HepG2 (cell line): ENCODE data around the gene DOK7. TPM values are rescaled to one million over a fixed set of nuclear protein-coding genes. Genes with fewer than 3 reads are reported as not detected.
A peak's percentile ranks its signal among the peaks of the same experiment; 100 is the strongest.

Experiments
- BATF2 ChIP-seq: sonication (generic); formaldehyde crosslinking; IDR thresholded peaks from 2 replicates; pipeline ENCODE4 v1.8.0; 2022; ENCODE audit warnings: mild to moderate bottlenecking, missing genetic modification reagents, moderate library complexity
- ELF4 ChIP-seq: sonication (generic); formaldehyde crosslinking; IDR thresholded peaks from 2 replicates; pipeline ENCODE4 v1.5.0; 2020; ENCODE audit warnings: missing genetic modification reagents, mild to moderate bottlenecking, moderate library complexity, borderline replicate concordance
- ISX ChIP-seq: sonication (generic); formaldehyde crosslinking; conservative IDR thresholded peaks from 2 replicates; pipeline ENCODE4 v1.5.0; 2020; ENCODE audit warnings: missing genetic modification reagents
- KDM5A ChIP-seq: fragments of 200-600 bp; sonication (generic); IDR thresholded peaks from 2 replicates; pipeline ENCODE4 v1.7.0; 2018; ENCODE audit warnings: antibody characterized with exemption, mild to moderate bottlenecking, low read length, borderline replicate concordance
- KMT2B ChIP-seq: IDR thresholded peaks from 2 replicates; pipeline ENCODE4 v1.6.1; 2016; ENCODE audit warnings: missing genetic modification reagents, missing compliant biosample characterization
- NR2F2 ChIP-seq: IDR thresholded peaks from 2 replicates; pipeline ENCODE4 v1.6.1; 2012; ENCODE audit warnings: low read depth, inconsistent platforms, borderline replicate concordance
- RARA ChIP-seq: IDR thresholded peaks from 2 replicates; pipeline ENCODE4 v1.6.1; 2016; ENCODE audit warnings: missing genetic modification reagents, missing compliant biosample characterization
- SP5 ChIP-seq: IDR thresholded peaks from 2 replicates; pipeline ENCODE4 v1.6.1; 2016; ENCODE audit warnings: low read depth, borderline replicate concordance
- TOE1 ChIP-seq: sonication (generic); formaldehyde crosslinking; IDR thresholded peaks from 2 replicates; pipeline ENCODE4 v1.4.0; 2020; ENCODE audit warnings: mild to moderate bottlenecking, missing genetic modification reagents
- TOPORS ChIP-seq: sonication (generic); formaldehyde crosslinking; IDR thresholded peaks from 2 replicates; pipeline ENCODE4 v1.8.0; 2023; ENCODE audit warnings: mild to moderate bottlenecking, missing genetic modification reagents
- YEATS4 ChIP-seq: sonication (generic); formaldehyde crosslinking; IDR thresholded peaks from 2 replicates; pipeline ENCODE4 v1.4.0; 2020; ENCODE audit warnings: missing genetic modification reagents, borderline replicate concordance
- ZNF234 ChIP-seq: sonication (generic); formaldehyde crosslinking; conservative IDR thresholded peaks from 2 replicates; pipeline ENCODE4 v1.5.1; 2020; ENCODE audit warnings: mild to moderate bottlenecking, missing genetic modification reagents
- ZNF569 ChIP-seq: sonication (generic); formaldehyde crosslinking; IDR thresholded peaks from 2 replicates; pipeline ENCODE4 v1.5.0; 2020; ENCODE audit warnings: mild to moderate bottlenecking, missing genetic modification reagents, moderate library complexity, borderline replicate concordance
- ZNF577 ChIP-seq: sonication (generic); formaldehyde crosslinking; IDR thresholded peaks from 2 replicates; pipeline ENCODE4 v1.4.0; 2020; ENCODE audit warnings: mild to moderate bottlenecking, low read depth, missing genetic modification reagents, borderline replicate concordance
- ZNF605 ChIP-seq: sonication (generic); formaldehyde crosslinking; IDR thresholded peaks from 2 replicates; pipeline ENCODE4 v1.8.0; 2022; ENCODE audit warnings: mild to moderate bottlenecking, missing genetic modification reagents
- ZNF788 ChIP-seq: sonication (generic); formaldehyde crosslinking; IDR thresholded peaks from 2 replicates; pipeline ENCODE4 v1.5.0; 2020; ENCODE audit warnings: mild to moderate bottlenecking, missing genetic modification reagents, borderline replicate concordance
- ZNF816 ChIP-seq: sonication (generic); formaldehyde crosslinking; IDR thresholded peaks from 2 replicates; pipeline ENCODE4 v1.8.0; 2022; ENCODE audit warnings: missing genetic modification reagents, mild to moderate bottlenecking, borderline replicate concordance
- ZNF83 ChIP-seq: sonication (generic); formaldehyde crosslinking; IDR thresholded peaks from 2 replicates; pipeline ENCODE4 v1.4.0; 2020; ENCODE audit warnings: missing genetic modification reagents, mild to moderate bottlenecking, borderline replicate concordance
- polyA plus RNA-seq, 8 experiments: library from polyadenylated mRNA; depleted of rRNA in 3 of 8; stranded (reverse) in 7 of 8; unstranded in 1 of 8; fragments of >200 nt; fragmentation: Illumina TruSeq in 4 of 8; extraction: Trizol in 4 of 8; gene quantifications; 2 replicates each; pipeline versions ENCODE4 v1.2.1 to v1.2.3, GENCODE V29; 2011 to 2016; ENCODE audit warnings: low read depth in 4 of 8, missing spikeins in 1 of 8, mixed read lengths in 1 of 8; ENCODE audit not compliant: insufficient read depth in 1 of 8
- total RNA-seq, 5 experiments: library from RNA; depleted of rRNA; stranded (reverse); fragments of >200 nt; fragmentation: Illumina TruSeq; extraction: Trizol; gene quantifications; 2 replicates each; pipeline ENCODE4 v1.2.3, GENCODE V29; 2016; ENCODE audit warnings: low read depth in 1 of 5
- TF ChIP-seq, protein P1 (sequence below): sonication (generic); formaldehyde crosslinking; IDR thresholded peaks from 2 replicates; pipeline ENCODE4 v1.4.0; 2020; ENCODE audit warnings: mild to moderate bottlenecking, missing genetic modification reagents
- TF ChIP-seq, protein P2 (sequence below): sonication (generic); formaldehyde crosslinking; IDR thresholded peaks from 2 replicates; pipeline ENCODE4 v1.4.0; 2020; ENCODE audit warnings: missing genetic modification reagents

Gene DOK7
- total and polyA plus RNA-seq, 2 of the 13 experiments (the other 11 are each of a cell fraction or from before 2014, with no cell fraction given) = 0.03 to 0.07 TPM

GRCh38 chr4:3442959-3443749 lies 20.0 kb upstream of the DOK7 start (continued):
- TF ChIP-seq, protein P1, sequence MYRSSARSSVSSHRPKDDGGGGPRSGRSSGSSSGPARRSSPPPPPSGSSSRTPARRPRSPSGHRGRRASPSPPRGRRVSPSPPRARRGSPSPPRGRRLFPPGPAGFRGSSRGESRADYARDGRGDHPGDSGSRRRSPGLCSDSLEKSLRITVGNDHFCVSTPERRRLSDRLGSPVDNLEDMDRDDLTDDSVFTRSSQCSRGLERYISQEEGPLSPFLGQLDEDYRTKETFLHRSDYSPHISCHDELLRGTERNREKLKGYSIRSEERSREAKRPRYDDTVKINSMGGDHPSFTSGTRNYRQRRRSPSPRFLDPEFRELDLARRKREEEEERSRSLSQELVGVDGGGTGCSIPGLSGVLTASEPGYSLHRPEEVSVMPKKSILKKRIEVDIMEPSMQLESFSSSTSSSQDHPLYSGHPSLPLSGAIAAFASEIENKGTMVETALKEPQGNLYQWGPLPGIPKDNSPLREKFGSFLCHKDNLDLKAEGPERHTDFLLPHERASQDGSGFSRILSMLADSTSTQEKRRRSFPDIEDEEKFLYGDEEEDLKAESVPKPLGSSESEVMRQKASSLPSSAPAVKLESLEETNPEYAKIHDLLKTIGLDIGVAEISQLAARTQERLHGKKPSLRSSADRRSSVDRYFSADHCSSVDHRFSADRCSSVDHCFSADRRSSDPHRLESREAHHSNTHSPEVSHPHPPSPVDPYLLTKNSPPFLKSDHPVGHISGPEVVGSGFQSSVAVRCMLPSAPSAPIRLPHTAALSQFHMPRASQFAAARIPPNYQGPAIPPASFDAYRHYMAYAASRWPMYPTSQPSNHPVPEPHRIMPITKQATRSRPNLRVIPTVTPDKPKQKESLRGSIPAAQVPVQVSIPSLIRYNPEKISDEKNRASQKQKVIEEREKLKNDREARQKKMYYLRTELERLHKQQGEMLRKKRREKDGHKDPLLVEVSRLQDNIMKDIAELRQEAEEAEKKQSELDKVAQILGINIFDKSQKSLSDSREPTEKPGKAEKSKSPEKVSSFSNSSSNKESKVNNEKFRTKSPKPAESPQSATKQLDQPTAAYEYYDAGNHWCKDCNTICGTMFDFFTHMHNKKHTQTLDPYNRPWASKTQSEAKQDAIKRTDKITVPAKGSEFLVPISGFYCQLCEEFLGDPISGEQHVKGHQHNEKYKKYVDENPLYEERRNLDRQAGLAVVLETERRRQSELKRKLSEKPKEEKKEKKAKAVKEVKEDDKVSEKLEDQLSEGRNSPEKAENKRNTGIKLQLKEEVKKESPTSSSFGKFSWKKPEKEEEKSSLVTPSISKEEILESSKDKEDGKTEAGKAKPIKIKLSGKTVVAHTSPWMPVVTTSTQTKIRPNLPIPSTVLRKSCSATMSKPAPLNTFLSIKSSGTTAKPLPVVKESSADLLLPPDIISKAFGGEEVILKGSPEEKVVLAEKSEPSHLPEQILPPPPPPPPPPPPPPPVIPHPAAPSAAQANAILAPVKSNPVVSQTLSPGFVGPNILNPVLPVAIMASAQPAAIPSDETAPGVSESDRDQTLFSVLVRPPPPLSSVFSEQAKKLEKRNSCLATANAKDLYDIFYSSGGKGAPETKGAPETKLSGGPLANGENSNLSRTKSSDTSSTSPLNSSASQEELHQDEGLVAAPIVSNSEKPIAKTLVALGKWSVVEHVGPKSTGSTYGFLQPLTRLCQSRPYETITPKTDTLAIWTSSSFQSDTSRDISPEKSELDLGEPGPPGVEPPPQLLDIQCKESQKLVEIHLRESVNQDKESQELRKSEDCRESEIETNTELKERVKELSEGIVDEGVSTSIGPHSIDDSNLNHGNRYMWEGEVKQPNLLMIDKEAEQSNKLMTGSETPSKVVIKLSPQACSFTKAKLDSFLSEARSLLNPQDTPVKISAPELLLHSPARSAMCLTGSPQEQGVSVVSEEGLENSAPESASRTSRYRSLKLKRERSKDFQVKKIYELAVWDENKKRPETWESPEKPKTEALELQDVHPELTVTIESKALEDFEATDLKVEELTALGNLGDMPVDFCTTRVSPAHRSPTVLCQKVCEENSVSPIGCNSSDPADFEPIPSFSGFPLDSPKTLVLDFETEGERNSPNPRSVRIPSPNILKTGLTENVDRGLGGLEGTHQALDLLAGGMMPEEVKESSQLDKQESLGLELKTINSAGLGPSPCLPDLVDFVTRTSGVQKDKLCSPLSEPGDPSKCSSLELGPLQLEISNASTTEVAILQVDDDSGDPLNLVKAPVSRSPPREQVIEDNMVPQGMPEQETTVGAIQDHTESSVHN (CRISPR knock-in tag) = no peak
- no peak for TF ChIP-seq ISX
- no peak for TF ChIP-seq TOE1
- no peak for TF ChIP-seq KDM5A
- no peak for TF ChIP-seq ZNF605 (CRISPR knock-in tag)
- TF ChIP-seq ZNF234 = no peak
- TF ChIP-seq BATF2 (CRISPR knock-in tag) = 0 out of 2 replicates have a peak, but pooled peaks have one; percentile 17
- no peak for TF ChIP-seq KMT2B (CRISPR knock-in tag)
- TF ChIP-seq SP5 (CRISPR knock-in tag) = no peak; the same call in 1 of the 2 replicates
- TF ChIP-seq ZNF83 (CRISPR knock-in tag) = no peak
- no peak for TF ChIP-seq ZNF569 (CRISPR knock-in tag)
- TF ChIP-seq, protein P2, sequence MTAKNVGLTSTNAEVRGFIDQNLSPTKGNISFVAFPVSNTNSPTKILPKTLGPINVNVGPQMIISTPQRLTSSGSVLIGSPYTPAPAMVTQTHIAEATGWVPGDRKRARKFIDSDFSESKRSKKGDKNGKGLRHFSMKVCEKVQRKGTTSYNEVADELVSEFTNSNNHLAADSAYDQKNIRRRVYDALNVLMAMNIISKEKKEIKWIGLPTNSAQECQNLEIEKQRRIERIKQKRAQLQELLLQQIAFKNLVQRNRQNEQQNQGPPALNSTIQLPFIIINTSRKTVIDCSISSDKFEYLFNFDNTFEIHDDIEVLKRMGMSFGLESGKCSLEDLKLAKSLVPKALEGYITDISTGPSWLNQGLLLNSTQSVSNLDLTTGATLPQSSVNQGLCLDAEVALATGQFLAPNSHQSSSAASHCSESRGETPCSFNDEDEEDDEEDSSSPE (CRISPR knock-in tag) = no peak; the same call in 1 of the 2 replicates
- 0 out of 2 replicates have a peak, but pooled peaks have one; percentile 48 for TF ChIP-seq TOPORS (CRISPR knock-in tag)
- no peak for TF ChIP-seq ZNF577 (CRISPR knock-in tag)
- peak; percentile 54 for TF ChIP-seq ZNF816 (CRISPR knock-in tag)
- TF ChIP-seq YEATS4 (CRISPR knock-in tag) = peak; percentile 62; the same call in 1 of the 2 replicates
- TF ChIP-seq RARA (CRISPR knock-in tag) = peak; percentile 27; the same call in 1 of the 2 replicates
- TF ChIP-seq ZNF788 (CRISPR knock-in tag) = peak; percentile 5; the same call in 1 of the 2 replicates
- no peak for TF ChIP-seq NR2F2
- no peak for TF ChIP-seq ELF4 (CRISPR knock-in tag)
